ENCODE measurements around the gene EPHA4.

EPHA4 gene

DNA sequence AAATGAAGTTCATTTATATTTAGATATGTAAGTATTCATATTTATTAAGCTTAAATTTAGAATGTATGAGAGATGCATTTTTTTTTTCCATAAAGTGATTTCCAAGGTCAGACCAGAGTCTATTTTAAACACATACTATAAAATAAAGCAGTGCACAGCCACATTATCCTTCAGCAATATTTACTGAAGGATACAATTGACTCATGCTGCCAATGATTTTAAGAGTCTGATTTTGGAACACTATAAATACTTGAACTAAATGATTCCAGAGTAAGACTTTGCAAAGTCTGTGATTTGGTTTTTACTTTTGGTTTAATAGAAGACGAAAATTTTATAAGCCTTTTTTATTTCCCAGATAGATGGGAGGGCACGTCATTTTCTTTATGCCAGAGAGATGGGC lies 107.1 kb downstream of the EPHA4 start:
- no peak for DNase-seq

DNA sequence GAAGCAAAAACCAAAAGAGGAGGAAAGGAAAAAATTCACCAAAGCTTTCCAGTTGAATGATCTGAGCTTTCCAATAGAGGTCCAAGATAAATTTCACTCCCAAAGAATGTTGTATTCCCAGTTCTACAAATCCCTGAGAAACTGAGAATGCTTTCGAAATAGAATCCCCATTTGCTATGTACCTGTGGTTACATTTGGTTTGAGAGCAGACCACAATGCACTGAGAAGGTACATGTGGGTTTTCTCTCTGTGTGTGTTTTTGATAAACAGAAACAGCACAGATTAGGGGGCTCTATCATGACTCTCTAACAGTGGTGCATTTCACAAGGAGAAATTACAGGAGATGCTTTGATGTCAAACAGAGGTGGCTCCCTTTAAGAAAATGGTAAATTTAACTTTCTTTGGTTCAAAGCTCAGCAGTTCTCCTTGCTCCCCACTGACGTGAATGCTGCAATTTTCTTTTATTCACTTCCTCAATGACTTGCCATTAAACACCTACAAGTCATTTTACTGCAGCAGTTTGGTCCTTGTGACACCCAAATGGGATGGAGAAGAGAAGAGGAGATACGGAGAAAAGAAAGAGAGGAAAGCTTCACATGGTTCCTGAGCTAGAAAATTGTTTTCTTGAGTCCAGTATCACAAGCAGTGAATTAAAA lies 108.7 kb downstream of the EPHA4 start:
- no peak for DNase-seq

DNA sequence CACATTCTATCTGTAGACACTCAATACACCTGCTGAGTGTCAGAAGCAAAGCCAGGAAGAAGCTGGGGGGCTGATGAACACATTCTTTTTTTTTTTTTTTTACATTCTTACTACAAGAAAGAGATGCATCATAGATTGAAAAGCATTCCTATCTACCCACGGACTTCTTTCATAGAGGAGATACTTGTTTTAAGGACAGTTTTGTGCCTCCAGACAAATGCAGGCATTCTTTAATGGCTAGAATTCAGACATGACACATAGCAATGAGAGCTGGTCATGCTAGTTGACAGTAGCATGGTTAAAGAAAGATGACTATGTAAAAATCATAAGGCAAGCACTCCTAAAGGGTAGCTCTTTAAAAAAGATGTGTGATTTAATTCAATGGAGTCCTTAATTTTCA lies 110.2 kb downstream of the EPHA4 start:
- no peak for DNase-seq

DNA sequence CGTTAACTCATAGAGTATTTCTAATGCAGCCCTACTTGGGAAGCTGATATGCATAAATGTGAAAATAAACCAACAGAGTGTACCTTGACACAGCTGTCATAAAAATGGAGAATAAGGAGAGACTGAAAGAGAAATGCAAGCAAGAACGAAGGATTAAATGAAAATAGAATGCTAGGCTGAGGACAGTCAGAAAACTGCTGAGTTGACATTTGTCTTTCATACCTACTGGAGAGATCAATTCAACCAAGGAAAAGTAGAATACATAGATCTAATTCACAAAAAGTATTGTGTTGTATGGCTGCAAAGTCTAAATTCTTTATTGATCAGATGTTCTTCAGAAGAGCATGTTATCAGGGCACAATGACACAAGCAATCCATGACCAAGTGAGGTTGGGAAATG lies 112.0 kb downstream of the EPHA4 start:
- DNase-seq = no peak

DNA sequence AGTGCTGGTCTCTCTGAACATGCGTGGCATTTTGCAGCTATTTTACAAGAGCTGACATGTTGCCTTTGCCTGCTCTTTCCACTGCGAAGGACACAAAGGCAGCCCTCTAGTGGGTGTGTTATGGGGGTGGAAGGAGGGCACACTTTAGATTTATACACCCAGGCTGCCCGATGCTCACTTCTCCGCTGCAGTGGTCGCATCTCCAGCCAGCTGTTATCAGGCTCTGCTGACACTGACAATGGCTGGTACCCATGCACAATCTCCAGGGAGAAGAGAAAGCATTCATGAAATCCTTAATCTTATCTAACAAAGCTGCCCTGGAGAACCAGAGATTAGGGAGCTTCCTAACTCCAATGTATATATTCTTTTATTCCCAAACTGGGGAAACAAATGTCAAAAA lies 113.5 kb downstream of the EPHA4 start:
- DNase-seq = no peak

DNA sequence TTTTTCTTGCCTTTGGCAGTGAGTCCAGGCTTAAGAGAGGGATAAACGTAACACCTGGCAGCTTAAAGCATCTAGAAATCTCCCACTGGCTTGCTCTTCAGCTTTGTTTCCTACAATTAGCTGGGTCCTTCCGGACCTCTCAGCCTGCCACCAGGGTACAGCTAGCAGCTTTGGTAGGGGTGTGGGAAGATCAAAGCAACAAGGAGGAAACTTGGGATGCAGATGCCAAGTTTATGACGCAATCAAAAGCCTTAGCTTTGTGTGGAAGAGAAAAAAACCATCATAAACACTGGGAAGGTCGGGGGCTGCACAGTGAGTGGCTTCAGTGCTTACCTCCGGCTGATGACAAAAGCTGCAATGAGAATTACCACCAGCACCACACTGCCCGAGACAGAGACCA lies 116.9 kb downstream of the EPHA4 start:
- no peak for DNase-seq

DNA sequence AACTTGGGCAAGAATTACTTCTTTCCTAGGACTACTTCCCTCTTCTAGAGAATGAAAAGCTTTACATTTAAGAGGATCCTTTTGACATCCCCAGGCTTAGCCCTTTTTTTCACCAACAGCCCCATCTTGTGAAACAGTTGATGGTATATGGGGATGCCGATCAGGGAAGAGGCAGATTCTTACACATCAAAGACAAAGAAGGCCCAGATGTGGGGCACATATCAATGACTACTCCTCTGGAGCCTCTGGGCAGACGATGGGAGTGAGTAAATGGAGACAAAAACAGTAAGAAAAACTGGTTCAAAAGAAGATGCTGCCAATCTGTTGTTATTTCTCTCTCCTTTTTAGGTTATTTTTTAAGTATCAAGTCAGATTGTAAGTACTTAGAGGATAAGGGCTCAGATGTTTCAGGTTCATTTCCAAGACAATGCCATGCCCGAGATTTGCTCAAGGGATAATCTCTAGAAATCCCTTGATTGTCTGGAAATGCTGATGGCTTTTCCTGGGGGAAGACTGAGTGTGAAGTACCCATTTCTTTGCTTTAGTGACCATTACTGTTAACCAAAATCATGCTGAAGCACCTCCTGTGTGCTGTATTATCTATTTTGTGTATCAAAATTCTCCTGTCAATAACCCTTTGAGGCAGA lies 117.5 kb downstream of the EPHA4 start:
- DNase-seq = no peak

DNA sequence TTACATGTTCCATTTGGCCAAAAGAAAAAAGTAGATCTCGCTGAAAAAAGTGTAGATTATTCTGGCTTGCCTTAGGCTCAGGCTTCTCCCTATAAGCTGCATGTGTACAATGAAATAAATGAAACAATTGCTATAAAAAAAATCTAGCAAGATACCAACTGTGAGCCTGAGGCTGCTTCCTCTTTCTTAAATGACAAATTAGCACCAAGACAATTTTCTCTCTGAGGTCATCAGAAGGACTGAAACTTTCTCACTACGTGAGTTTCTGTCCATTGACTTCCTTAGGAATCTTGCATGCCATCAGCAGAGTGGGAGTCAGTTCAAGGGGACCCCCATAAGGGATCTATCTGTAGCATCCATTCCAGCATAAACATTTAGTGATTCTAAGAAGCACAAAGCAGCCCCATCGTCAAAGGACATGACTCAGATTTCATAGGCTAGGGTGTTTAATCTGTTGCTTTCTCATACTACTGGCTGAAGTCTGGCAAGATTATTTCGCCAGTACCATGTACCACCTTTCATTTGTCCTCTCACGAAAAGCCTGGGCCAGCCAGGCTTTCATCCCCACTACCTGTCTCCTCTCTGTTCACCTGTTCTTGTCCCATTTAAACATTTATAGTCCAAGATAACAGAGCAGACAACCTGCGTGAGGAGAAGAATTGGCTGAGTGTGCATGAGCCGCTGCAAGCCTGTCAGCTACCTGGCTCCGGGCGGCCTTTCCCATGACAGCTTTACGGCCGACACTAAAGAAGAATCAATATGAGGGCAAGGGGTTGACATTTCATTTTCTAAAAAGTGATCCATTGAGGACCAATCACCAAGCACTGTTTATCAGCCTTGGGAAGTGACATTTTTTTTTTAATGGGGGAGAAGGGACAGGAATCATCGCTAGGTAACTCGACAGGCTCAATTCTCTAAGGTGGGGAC lies 120.0 kb downstream of the EPHA4 start:
- no peak for DNase-seq

DNA sequence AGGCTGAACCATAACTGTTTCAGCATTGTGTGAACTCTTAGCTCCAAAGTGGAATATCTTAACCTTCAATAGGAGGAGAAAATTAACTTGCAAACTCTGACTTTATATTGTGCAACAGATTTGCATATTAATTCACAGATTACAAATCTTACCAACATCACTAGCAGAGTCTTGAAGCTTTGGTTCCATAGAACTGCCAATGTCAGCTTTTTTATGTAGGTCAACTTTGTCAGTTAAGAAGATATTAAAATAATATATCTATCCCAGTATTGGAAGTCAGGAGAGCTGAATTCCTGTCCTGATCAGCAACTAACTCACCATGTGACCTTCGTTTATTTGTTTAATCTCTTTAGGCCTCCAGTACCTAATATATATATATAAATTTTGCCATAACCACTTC lies 121.8 kb downstream of the EPHA4 start:
- no peak for DNase-seq

DNA sequence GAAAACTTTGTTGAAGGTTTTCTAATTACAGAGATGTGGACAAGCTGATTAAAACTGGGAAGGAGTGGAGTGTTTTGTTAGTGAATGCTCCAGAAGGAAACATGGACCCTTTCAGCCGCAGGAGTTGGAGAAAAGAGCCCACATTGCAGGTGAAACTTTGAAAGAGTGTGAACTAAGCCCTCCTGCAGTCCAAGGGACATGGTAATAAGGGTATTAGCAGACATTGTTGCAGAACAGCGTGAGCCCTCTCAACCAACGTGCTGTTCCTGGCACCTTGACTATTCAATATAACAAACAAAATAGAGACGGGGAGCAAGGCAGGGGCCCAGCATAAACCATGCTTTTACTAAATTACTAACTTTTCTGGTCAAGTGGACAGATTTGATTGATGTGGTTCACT lies 122.7 kb downstream of the EPHA4 start:
- no peak for DNase-seq

DNA sequence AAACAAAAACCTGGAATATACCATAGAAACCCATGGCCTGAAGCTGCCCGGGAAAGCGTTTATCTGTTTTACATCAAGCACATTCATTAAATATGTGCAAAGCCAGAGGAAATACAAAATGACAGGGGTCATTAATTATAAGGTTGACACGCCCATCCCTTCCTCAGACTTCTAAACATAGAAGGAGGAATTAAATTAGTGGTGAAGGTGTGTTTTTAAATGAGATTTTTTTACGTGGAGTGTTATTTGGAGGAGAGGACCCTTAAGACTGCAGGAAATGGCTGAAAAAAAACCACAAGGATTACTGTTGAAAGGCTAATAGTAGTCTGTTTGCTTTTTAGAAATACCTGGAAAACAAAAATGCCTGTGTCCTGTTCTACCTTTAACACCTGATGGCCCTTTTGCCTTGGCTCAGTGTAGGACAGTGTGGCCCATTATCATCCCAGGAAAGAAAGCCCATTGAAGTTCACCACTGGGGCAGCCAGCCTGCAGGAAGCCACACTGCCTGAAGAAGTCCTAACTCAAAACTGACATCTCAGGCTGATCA lies 123.2 kb downstream of the EPHA4 start:
- DNase-seq = no peak

DNA sequence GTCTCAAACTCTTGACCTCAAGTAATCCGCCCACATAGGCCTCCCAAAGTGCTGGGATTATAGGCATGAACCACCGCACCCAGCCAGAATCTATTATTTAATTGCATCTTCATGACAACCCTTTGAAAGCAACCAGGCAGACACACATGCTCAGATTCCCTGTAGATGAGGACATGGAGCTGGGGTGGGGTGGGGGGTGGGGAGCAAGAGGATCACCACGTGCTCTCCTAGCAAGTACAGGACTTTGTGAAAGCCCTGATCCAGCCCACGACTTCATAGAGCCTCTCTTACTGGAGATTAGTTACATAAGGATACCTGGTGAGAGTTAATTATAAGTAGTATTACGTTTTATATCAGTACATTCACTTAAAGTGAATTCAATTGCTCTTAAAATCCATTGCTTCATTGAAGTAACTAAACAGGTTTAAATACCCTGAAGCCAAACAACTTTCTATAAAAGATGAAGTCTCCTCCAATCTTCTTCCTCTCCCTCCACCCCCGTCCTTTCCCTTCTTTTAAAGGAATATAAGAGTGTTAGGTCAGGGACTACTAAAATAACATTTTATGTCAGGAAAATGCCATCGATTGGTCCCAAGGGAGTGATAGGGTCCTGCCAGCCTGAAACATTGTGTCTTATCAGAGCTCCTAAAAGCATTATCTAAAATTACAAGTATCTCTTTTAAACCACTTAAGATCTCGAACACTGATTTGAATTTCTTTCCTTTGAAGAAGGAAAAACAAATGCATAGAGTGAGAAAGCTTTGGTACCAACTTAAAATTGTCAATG lies 123.9 kb downstream of the EPHA4 start:
- no peak for DNase-seq

DNA sequence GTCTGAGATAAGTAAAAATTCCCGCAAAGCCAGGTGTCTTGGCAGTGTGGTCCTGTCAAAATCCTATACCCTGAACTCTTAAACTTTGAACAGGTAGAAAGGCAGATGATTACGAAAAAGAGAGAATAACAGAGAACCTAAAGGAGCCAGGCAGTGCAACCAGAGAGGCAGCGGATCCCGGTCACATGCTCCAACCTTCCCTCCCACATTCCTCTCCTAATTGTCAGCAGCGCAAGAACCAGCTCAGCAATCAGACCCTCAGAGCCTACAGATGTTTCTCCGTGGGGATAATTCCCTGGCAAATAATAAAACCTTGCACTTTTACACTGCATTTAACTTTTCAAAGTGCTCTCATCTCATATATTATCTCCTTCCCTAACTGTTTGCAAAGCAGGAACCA lies 124.8 kb downstream of the EPHA4 start:
- DNase-seq = no peak

DNA sequence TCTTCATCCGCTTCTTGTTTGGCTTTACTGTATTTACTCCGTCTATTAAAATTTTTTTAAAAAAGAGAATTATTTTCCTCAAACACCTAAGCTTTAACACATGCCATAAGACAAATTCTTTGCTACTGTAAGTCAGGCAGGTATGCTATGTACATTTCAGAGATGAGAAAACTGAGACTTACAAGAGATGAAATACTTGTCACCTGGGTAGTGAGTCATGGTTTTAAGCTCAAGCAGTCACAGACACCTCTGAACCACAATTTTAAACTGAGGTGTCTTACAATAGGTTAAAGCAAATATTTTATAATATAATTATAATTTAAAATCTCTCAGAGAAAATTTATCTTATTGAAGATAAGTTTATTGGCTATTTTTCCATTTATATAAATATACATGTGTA lies 126.0 kb downstream of the EPHA4 start:
- no peak for DNase-seq

DNA sequence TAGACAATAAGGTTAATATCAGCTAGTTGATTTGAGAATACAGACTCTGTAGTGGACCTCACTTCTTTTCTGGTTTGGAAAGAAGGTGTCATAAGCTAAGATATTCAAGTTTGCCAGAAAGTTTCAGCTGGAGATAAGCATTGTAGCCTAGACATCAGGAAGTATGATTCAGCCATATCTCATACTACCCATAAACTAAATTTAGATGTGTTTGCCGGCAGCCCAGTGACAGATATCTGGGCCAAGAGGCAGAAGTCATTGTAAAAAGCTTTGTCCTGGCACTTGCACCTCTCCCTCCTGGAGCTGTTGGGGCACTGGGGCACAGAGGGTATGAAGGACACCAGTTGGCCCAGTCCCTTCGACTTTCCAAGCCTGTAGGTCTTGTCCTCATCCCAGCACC lies 128.0 kb downstream of the EPHA4 start:
- no peak for DNase-seq

DNA sequence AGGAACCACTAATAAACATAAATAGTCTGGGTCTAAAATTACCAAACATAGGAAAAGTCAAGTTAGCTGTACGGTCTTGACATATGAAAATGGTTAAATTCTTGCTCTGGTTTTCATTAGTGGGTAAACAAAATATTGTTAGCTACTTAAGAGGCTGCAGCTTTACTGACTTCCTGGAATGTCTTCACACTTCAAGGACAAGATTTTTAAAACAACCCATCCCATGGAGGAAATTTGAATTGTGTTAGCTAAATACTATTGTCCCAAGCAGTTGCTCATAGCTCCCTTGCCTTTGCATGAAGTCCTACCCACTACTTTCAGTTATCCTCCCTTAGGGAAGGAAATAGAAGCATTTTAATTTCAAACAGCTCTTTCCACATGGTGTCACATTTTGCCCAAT lies 128.5 kb downstream of the EPHA4 start:
- DNase-seq = no peak

DNA sequence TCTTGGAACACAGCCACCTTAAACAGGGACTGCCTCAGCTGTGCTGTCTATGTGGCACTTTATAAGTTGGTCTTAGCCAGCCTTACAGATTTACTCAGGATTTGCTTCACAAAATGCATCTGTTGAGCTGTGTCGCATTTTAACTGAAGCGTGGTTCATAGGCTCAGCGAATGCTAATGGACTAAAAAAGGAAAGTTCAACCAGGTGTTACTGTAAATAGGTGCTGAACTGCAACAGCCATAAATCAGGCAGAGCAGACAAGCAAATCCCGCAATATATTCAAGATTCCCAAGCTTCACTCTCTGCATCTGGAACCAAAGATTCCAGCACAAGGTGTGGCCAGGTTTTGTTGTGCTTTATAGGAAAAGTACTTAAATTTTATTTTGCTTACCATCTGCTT lies 130.0 kb downstream of the EPHA4 start:
- no peak for DNase-seq

DNA sequence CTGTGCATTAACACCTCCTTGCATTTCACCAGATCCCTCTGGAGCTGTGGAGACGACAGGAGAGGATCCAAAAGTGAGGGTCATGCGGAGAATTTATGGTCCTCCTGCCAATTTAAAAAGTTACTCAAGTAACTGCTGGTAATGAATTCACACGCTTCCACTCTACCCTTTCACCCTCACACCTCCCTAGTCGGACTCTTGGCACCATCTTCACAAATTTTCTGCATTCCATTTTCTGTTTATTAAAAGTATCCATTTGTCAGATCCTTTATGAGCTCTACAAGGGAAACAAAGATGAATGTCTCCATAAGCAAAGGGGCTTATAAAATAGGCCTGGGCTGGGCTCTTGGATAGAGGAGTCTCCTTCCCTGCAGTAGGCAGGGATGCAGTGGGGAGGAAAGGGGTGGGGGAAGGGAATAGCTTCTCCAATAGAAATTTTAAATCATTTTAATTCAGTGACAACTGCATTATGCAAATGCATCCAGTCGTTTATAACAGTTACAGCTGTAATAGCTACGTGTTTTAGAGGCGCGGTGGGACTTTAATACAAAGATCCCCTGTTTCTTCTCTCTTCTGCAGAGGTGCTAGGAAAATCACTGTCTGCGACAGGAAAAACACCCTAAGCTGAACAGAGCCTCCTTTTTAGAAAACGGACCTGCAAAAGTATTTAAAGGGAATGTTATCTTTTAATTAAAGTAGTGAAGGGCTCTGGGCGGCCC lies 132.2 kb downstream of the EPHA4 start:
- DNase-seq = no peak

DNA sequence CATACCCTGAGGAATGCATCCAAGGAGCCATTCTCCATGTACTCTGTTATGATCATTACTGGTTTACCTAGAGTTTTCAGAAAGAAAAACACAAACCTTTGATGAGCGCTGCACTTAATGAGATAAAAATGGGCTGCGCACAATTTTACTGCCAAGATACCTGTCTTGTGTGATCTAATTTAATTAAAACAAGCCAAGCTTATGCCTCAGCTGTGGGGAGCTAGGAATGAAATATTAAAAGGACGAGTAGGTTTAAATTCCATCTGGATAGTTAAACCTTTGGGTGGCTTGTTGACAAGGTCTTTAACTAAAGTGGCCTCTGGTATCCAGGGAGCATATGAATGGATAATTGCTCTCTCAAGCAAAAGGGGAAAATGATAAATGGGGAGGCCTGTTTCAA lies 135.0 kb downstream of the EPHA4 start:
- no peak for DNase-seq

DNA sequence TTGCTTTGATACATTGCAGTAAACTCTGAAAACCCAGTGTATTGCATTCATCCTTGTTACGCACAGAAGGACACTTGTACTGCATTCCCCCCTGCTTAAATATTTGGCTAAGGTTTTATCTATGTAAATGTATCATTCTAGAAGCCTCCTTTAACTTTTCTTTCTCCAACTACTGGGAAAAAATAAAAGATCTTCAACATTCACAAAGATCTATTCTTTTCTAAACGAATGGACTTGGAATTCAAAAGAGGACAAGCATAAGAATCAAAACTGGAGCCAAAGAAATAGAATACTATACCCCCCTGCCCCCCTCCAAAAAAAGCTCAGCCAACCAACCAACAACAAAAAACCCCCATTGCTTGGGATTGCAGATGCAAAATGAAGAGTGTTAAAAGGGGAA lies 136.9 kb downstream of the EPHA4 start:
- DNase-seq = no peak

DNA sequence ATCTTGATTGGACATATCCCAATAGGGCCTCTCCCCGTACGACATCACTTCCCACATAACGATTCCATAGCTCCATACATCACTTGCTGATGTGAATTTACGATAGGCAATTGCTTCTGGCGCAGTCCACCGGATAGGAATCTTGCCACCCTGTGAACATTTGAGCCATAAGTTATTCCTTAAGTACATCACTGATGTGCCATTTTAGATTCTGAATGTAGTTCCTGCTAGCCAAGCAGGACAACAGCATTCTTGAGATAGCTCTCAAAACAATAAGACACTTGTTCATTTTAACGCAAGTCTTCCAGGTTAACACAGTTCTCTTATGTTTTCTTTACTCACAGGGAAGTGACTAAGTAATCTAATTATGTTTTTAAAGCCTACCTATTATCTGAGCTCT lies 138.0 kb downstream of the EPHA4 start:
- DNase-seq = no peak

DNA sequence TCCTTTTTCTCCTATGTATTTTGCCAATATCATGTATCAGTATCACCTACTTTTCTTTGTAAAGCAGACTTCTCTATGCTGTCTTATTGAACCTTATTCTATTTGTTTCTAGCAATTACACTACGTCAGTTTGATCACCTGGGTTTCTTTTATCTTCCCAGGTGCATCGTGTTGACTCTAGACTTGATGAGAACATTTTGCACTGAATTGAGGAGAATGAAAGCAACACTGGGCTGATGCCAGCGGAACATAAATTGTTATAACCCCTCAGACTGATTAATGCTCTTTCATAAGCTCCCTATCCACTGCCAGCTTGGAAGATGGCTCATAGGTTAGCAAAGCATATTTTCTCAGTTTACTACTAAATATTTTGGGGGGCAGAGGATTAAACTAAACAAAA lies 140.6 kb downstream of the EPHA4 start:
- no peak for DNase-seq
